ENCODE data around the gene RMDN2.
A peak's percentile ranks its signal among the peaks of the same experiment; 100 is the strongest.

RMDN2 gene

DNA sequence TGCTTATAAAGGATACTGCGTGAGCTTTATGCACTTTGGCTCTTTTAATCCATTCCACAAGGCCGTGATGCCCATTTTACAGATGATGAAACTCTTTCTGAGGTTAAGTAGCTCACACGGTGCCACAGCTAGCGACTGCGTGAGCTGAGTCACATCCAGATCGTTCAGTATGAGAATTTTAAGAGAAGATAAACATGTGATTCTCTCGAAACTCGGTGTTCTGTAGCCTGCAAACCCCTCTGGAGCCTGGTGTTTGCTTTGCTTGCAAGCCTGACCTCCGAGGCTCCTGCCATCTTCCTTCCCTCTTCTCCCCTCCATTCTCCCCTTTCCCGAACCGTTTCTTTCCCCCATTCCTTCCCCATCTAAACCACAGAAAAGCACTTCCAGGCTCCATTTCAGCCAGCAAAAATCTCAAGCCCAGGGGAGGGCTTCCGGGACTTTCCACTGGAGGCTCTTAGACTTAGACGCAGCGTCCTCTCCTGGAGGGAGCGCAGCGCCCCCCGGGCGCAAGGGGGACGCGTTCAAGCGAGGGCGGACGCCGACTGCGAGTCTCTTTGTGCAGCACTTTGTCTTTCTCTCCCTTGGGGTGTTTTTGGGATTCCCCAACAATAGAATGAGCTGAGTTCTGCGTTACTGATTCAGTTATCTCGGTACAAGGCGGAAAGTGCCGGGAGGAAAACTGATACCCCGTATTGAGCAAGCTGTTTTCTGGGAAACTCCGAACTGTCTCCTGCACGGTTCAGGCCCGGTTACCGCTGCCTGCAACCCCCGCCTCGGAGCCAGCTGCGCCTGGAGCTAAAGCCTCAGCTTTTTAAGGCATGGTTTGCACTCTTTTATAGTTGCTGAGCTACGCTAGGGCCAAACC lies 112.9 kb downstream of the RMDN2 start:
- Histone ChIP-seq H3K9ac (ENCODE audit: low read length) (peak overlapping the region; percentile 50), H3K36me3 (replicated peaks; ENCODE audit: low read depth, low read length) (no peaks in the 10 kb centered on the region), H3K9me3 (ENCODE audit: insufficient read depth, low read length) (no peaks in the 10 kb centered on the region), H3K79me2 (ENCODE audit: low read length) (no peaks in the 10 kb centered on the region), H3K4me2 (ENCODE audit: low read length) (peak overlapping the region; percentile 94), H2AFZ (ENCODE audit: low read depth, low read length) (peak overlapping the region; percentile 86), H3K27ac (ENCODE audit: low read length) (peak overlapping the region; percentile 39), H3K4me1 (ENCODE audit: low read length) (peaks cover 20% of the 10 kb centered on the region), H3K27me3 (ENCODE audit: low read depth, low read length) (peaks cover 17% of the 10 kb centered on the region), H3K4me3 (ENCODE audit: low read length) (peak overlapping the region; percentile 73), H4K20me1 (ENCODE audit: insufficient read depth, low read length) (no peaks in the 10 kb centered on the region)
- no peak for TF ChIP-seq EZH2phosphoT487 (IDR thresholded peaks at IDR 0.05; ENCODE audit: low read depth)
- TF ChIP-seq, protein P1, sequence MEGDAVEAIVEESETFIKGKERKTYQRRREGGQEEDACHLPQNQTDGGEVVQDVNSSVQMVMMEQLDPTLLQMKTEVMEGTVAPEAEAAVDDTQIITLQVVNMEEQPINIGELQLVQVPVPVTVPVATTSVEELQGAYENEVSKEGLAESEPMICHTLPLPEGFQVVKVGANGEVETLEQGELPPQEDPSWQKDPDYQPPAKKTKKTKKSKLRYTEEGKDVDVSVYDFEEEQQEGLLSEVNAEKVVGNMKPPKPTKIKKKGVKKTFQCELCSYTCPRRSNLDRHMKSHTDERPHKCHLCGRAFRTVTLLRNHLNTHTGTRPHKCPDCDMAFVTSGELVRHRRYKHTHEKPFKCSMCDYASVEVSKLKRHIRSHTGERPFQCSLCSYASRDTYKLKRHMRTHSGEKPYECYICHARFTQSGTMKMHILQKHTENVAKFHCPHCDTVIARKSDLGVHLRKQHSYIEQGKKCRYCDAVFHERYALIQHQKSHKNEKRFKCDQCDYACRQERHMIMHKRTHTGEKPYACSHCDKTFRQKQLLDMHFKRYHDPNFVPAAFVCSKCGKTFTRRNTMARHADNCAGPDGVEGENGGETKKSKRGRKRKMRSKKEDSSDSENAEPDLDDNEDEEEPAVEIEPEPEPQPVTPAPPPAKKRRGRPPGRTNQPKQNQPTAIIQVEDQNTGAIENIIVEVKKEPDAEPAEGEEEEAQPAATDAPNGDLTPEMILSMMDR (IDR thresholded peaks at IDR 0.05; ENCODE audit: low read depth, low read length), result peak; percentile 71

DNA sequence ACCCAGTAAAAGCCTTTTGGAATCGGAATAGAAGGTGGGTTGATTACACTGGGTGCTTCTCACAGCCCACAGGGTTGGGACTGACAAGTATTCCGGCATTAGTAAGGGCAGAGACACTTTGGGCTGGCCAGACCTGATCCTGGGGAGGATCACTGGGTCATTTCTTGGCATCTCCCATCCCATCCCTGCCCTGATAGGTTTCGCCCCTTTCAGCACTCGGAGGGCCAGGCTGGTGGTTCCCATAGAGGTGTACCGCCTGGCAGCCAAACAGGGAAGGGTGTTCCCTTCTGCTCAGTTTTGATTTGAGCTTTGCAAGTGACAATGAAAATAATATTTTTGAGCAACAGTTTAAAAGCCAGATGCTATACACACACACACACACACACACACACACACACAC lies 113.6 kb downstream of the RMDN2 start:
- peak overlapping the region; percentile 94 for H3K4me2 ChIP-seq (ENCODE audit: low read length)

DNA sequence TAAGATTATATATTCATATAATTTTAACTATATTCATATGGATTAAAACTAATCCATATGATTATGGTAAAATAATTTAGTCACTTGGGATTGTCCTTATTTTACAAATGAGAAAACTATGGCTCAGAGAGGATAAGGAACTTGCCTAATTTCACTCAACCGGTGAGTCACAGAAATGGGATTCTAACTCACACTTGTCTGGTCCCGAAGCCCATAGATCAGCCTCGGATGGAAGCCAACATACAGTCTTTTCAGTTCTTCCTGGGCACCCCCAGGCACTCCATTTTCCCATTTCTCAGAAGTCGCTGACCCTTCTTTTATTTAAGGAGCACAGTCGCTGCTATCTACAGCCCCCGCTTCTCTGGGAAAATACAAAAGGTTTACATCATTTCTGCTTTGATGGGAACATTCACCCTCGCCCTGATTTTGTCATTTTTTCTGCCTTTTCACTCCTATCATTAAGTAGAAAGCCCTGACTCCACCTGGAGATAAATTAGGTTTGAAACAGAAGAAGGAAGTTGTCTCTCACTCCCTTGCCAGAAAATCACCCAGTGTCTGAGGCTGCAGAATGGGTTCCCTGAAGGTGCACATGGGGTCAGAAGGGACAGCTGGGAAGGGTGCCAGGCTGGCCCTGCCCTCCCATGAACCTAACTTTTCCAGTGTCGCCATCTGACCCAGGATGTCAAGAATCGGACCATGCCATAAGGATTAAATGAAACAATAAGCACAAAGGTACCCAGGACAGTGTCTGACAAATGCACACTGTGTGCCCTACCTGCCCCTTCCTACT lies 114.2 kb downstream of the RMDN2 start:
- H3K9ac ChIP-seq (ENCODE audit: low read length), result no peak overlapping the region
- peaks cover 17% of the 10 kb centered on the region for H3K27me3 ChIP-seq (ENCODE audit: low read depth, low read length)
- peaks cover 20% of the 10 kb centered on the region for H3K4me1 ChIP-seq (ENCODE audit: low read length)
- no peak overlapping the region for H3K4me2 ChIP-seq (ENCODE audit: low read length)
- H3K4me3 ChIP-seq (ENCODE audit: low read length), result no peak overlapping the region
- no peaks in the 10 kb centered on the region for H3K79me2 ChIP-seq (ENCODE audit: low read length)
- TF ChIP-seq EZH2phosphoT487 (IDR thresholded peaks at IDR 0.05; ENCODE audit: low read depth), result no peak
- TF ChIP-seq, protein P1 (IDR thresholded peaks at IDR 0.05; ENCODE audit: low read depth, low read length), result no peak
- no peak overlapping the region for H2AFZ ChIP-seq (ENCODE audit: low read depth, low read length)
- no peak overlapping the region for H3K27ac ChIP-seq (ENCODE audit: low read length)
- no peaks in the 10 kb centered on the region for H3K36me3 ChIP-seq (replicated peaks; ENCODE audit: low read depth, low read length)
- no peaks in the 10 kb centered on the region for H4K20me1 ChIP-seq (ENCODE audit: insufficient read depth, low read length)
- no peaks in the 10 kb centered on the region for H3K9me3 ChIP-seq (ENCODE audit: insufficient read depth, low read length)

More for the DNA sequence above, 113.6 kb downstream of the RMDN2 start:
- Histone ChIP-seq H3K4me3 (ENCODE audit: low read length) (peak overlapping the region; percentile 73), H3K9ac (ENCODE audit: low read length) (peak overlapping the region; percentile 50), H3K27me3 (ENCODE audit: low read depth, low read length) (peaks cover 17% of the 10 kb centered on the region), H3K4me1 (ENCODE audit: low read length) (peaks cover 20% of the 10 kb centered on the region), H3K9me3 (ENCODE audit: insufficient read depth, low read length) (no peaks in the 10 kb centered on the region), H3K36me3 (replicated peaks; ENCODE audit: low read depth, low read length) (no peaks in the 10 kb centered on the region), H2AFZ (ENCODE audit: low read depth, low read length) (peak overlapping the region; percentile 86), H3K79me2 (ENCODE audit: low read length) (no peaks in the 10 kb centered on the region), H4K20me1 (ENCODE audit: insufficient read depth, low read length) (no peaks in the 10 kb centered on the region), H3K27ac (ENCODE audit: low read length) (peak overlapping the region; percentile 39)
- TF ChIP-seq, protein P1 (IDR thresholded peaks at IDR 0.05; ENCODE audit: low read depth, low read length), result no peak
- no peak for TF ChIP-seq EZH2phosphoT487 (IDR thresholded peaks at IDR 0.05; ENCODE audit: low read depth)

DNA sequence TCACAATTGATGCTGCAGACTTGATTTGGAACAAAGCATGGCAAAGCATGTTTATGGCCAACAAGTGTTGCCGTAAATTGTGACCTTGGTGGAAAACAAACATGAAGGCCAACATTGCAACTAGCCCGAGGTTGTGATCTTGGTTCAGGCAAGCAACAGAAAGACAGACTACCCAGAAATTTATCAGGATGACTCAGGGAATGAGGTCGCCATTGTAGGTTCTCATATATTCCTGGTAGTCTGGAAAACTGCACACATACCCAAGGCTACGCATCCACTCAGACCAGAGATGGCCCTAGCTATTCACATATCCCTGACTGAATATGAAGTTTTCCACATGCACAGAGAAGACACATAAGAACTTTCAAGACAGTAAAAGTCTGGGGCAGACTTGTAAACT lies 120.7 kb downstream of the RMDN2 start:
- H3K36me3 ChIP-seq (replicated peaks; ENCODE audit: low read depth, low read length), result no peaks in the 10 kb centered on the region
- no peaks in the 10 kb centered on the region for H3K27me3 ChIP-seq (ENCODE audit: low read depth, low read length)
- TF ChIP-seq, protein P1 (IDR thresholded peaks at IDR 0.05; ENCODE audit: low read depth, low read length), result no peak
- TF ChIP-seq EZH2phosphoT487 (IDR thresholded peaks at IDR 0.05; ENCODE audit: low read depth), result no peak
- H4K20me1 ChIP-seq (ENCODE audit: insufficient read depth, low read length), result no peaks in the 10 kb centered on the region
- H3K4me1 ChIP-seq (ENCODE audit: low read length), result no peaks in the 10 kb centered on the region
- H3K4me3 ChIP-seq (ENCODE audit: low read length), result no peak overlapping the region
- H3K79me2 ChIP-seq (ENCODE audit: low read length), result no peaks in the 10 kb centered on the region
- no peak overlapping the region for H3K4me2 ChIP-seq (ENCODE audit: low read length)
- H2AFZ ChIP-seq (ENCODE audit: low read depth, low read length), result no peak overlapping the region
- no peak overlapping the region for H3K27ac ChIP-seq (ENCODE audit: low read length)
- H3K9ac ChIP-seq (ENCODE audit: low read length), result no peak overlapping the region
- H3K9me3 ChIP-seq (ENCODE audit: insufficient read depth, low read length), result no peaks in the 10 kb centered on the region

Data from OCI-LY3 (cell line).